Stimulated activated naive B cell treated with anti-CD40 and anti-IgM and Interleukin-4, amounts not matched to agents 10 μg/mL and 1 μg/mL and 100 μg/mL, for 72 hours (primary cell): Measurements from ENCODE around the gene FBXL19.
"Not testable (repeated sequence)": the region's sequence is repeated elsewhere in the genome, so short reads cannot be mapped to it uniquely, and the experiment has no call there.

Experiments used
- ATAC-seq, 2 donors: fragments of 150-1000 bp; cut with Tn5 transposase; replicated peaks; 2 replicates each; pipeline ENCODE4 v1.10.0; 2021; ENCODE audit warnings: moderate library complexity in 1 of 2
- DNase-seq: peaks from one replicate; pipeline ENCODE4 v3.0.0; 2021
- H3K27ac Mint-ChIP-seq: one replicate; pipeline ENCODE4 v1.8.0; 2022; ENCODE audit warnings: mild to moderate bottlenecking, mixed read lengths
- H3K27me3 Mint-ChIP-seq, 2 donors: one replicate each; pipeline ENCODE4 v1.8.0; 2022; ENCODE audit warnings: mixed read lengths in 2 of 2
- H3K36me3 Mint-ChIP-seq, 2 donors: one replicate each; pipeline ENCODE4 v1.8.0; 2022; ENCODE audit warnings: mixed read lengths in 2 of 2, mild to moderate bottlenecking in 1 of 2
- H3K4me1 Mint-ChIP-seq, 2 donors: one replicate each; pipeline ENCODE4 v1.8.0; 2022; ENCODE audit warnings: mixed read lengths in 2 of 2, mild to moderate bottlenecking in 1 of 2
- H3K4me3 Mint-ChIP-seq, 2 donors: one replicate each; pipeline ENCODE4 v1.8.0; 2022; ENCODE audit warnings: mild to moderate bottlenecking in 2 of 2, mixed read lengths in 2 of 2, moderate library complexity in 1 of 2
- H3K9me3 Mint-ChIP-seq, 2 donors: one replicate each; pipeline ENCODE4 v1.8.0; 2022; ENCODE audit warnings: mixed read lengths in 2 of 2, mild to moderate bottlenecking in 1 of 2

Gene FBXL19

DNA sequence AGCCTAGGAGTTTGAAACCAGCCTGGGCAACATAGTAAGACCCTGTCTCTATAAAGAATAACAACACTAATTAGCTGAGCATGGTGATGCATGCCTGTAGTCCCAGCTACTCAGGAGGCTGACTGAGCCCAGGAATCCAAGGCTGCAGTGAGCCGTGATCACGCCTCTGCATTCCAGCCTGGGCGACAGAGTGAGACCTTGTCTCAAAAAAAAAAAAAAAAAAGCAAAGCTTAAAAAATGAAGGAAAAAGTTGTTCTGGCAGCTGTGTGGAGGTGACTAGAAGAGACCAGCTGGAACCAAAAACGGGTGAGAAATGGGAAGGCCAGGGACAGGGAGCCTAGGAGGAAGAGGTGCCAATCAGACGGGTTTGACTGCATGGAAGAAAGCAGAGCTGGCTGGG lies 33.7 kb upstream of the FBXL19 start:
- Mint-ChIP-seq H3K27ac (no peak overlapping the region), H3K36me3 (peaks cover 35 to 53% of the 10 kb centered on the region in 2 donors), H3K4me3 (no peak overlapping the region), H3K9me3 (no peaks in the 10 kb centered on the region), H3K4me1 (peaks cover 31 to 49% of the 10 kb centered on the region in 2 donors), H3K27me3 (no peaks in the 10 kb centered on the region)
- no peak for ATAC-seq
- DNase-seq, result no peak

- Mint-ChIP-seq H3K4me1 (peaks cover 27 to 43% of the 10 kb centered on the region in 2 donors), H3K36me3 (peaks cover 27 to 44% of the 10 kb centered on the region in 2 donors)
- not testable (repeated sequence) for DNase-seq, ATAC-seq, H3K4me3 Mint-ChIP-seq, H3K27me3 Mint-ChIP-seq, H3K27ac Mint-ChIP-seq, H3K9me3 Mint-ChIP-seq
These were observed 32.1 kb upstream of the FBXL19 start for GRCh38 chr16:30891043-30891823.

GRCh38 chr16:30892670-30893416 lies 30.5 kb upstream of the FBXL19 start:
- Mint-ChIP-seq H3K4me1 (peaks cover 34 to 55% of the 10 kb centered on the region in 2 donors), H3K4me3 (peak overlapping the region; percentile 91 to 95), H3K27ac (peak overlapping the region; percentile 76), H3K36me3 (peaks cover 21 to 32% of the 10 kb centered on the region in 2 donors), H3K27me3 (no peaks in the 10 kb centered on the region), H3K9me3 (no peaks in the 10 kb centered on the region)
- ATAC-seq (no peak), DNase-seq (no peak)

GRCh38 chr16:30893417-30893743 lies 30.0 kb upstream of the FBXL19 start:
- peak; percentile 25 for DNase-seq
- peak overlapping the region; percentile 91 to 95 for H3K4me3 Mint-ChIP-seq
- H3K36me3 Mint-ChIP-seq, result peaks cover 20 to 30% of the 10 kb centered on the region in 2 donors
- H3K27ac Mint-ChIP-seq, result peak overlapping the region; percentile 76
- H3K9me3 Mint-ChIP-seq, result no peaks in the 10 kb centered on the region
- no peaks in the 10 kb centered on the region for H3K27me3 Mint-ChIP-seq
- H3K4me1 Mint-ChIP-seq, result peaks cover 34 to 56% of the 10 kb centered on the region in 2 donors
- ATAC-seq, result peak; percentile 3 to 15

GRCh38 chr16:30893744-30894539 lies 29.4 kb upstream of the FBXL19 start, which contains the start of gene BCL7C:
Gene BCL7C (minus strand): TSS chr16:30894077. CDS start chr16:30893944, 133 bp downstream.
- ATAC-seq, result peak; percentile 79 to 81

DNA sequence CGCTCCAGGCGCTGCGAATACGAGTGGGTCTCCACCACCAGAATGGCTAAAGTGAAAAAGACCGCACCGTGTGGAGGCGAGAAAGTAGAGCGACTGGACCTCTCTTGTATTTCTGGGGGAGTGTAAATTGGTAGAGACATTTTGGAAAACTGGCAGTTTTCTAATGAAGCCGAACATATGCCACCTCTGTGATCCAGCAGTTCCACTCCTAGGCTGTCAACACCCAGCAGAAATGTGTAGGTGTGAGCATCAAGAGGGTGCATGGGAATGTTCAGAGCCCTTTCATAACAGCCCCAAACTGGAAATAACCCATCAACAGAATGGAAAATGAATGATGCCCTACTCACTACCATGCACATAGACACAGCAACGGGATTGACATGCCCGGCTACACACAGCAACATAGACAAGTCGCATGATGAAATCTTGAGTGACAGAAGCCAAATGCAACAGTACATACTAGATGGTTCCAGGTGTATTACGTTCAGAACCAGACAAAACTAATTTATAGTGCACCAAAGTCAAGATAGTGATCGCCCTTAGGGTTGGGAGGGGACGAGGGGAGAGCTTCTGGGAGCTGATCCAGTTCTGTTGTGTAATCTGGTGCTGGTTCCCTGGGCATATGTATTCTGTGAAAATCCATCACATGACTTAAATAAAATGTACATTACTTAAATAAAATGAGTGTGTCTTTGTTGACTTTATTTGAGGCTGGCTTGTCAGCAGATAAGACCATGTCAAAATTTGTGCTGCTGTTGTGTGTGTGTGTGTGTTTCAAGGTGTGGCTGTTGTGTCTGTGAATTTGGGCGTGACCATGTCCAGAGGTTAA lies 28.6 kb upstream of the FBXL19 start:
- H3K27ac Mint-ChIP-seq, result peak overlapping the region; percentile 88

More at GRCh38 chr16:30893744-30894539, 29.4 kb upstream of the FBXL19 start, which contains the start of gene BCL7C:
- H3K4me3 Mint-ChIP-seq, result peak within 1 kb of the TSS; percentile 91 to 95
- peaks cover 15 to 25% of the 10 kb centered on the region in 2 donors for H3K36me3 Mint-ChIP-seq
- peak; percentile 88 for DNase-seq
- H3K27me3 Mint-ChIP-seq, result no peaks in the 10 kb centered on the region
- H3K4me1 Mint-ChIP-seq, result peaks cover 32 to 51% of the 10 kb centered on the region in 2 donors
- H3K27ac Mint-ChIP-seq, result peak within 1 kb of the TSS; percentile 88
- no peaks in the 10 kb centered on the region for H3K9me3 Mint-ChIP-seq

DNA sequence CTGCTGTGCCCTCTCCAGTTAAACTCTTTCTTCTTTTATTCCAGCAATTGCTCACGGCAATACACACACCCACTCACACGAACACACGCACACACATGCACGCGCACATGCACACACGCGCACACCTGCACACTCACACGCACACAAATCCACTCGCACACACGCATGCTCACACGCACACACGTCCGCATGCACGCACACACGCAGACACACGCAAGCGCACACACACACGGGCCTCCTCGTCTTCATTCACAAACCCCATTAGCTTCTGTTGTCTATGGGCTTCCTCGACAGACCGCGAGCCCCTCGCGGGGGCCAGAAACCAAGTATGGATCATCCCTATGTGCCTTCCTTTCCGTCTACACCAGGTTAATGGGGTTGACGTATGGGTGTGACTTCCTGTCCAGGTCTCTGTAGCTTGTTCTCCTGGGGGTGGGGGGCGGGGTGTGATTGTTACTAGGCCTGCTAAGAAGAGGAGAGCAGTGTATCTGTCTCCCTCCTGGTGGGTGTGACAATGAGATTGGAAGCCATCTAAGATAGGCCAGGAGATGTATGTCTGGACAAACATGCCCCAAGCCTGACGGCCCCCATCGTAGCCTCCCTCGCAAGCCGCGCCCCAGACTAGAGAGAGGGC lies 27.6 kb upstream of the FBXL19 start:
- Mint-ChIP-seq H3K4me1 (peaks cover 32 to 45% of the 10 kb centered on the region in 2 donors), H3K27ac (no peak overlapping the region), H3K9me3 (no peaks in the 10 kb centered on the region), H3K36me3 (peaks cover 6 to 16% of the 10 kb centered on the region in 2 donors), H3K27me3 (no peaks in the 10 kb centered on the region), H3K4me3 (peak overlapping the region; percentile 90 to 94)
- ATAC-seq, result no peak
- DNase-seq, result no peak

More for the DNA sequence above, 28.6 kb upstream of the FBXL19 start:
- ATAC-seq, result no peak
- DNase-seq, result no peak
- peaks cover 32 to 48% of the 10 kb centered on the region in 2 donors for H3K4me1 Mint-ChIP-seq
- peak overlapping the region; percentile 78 to 95 for H3K4me3 Mint-ChIP-seq
- no peaks in the 10 kb centered on the region for H3K27me3 Mint-ChIP-seq
- H3K36me3 Mint-ChIP-seq, result peaks cover 11 to 22% of the 10 kb centered on the region in 2 donors
- H3K9me3 Mint-ChIP-seq, result no peaks in the 10 kb centered on the region

DNA sequence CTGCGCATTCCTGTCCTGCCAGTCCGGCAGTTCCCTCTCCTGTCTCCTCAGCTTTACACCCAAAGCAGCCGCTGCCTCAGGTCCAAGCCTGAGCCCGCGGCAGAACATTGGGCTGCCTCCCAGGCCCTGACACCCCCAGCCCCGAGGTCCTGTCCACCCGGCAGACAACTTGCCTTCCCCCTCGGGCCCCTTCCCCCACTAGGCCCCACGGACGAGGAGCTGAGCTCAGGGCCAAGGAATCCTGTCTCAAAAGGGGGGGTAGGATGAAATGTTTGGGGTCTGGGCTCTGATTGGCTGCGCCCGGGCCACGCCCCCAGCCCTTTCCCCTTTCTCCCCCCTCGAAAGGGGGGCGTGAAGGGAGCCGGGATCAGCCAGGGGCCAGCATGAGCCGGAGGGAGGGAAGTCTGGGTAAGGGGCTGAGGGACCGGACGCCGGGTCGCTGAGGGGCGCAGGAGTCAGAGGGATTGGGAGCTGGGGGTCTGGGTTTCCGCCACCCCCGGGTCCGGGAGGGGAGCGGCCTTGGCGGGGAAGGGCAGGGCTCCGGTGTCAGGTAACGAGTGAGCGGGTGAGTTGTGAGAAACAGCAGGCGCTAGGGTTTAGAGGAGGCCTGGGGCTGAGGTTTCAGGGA lies 27.0 kb upstream of the FBXL19 start, which contains the start of gene CTF1:
Gene CTF1 (plus strand): TSS at position 354 of the 628 bp plus-strand sequence. CDS start 30 bp downstream, at position 384.
- Mint-ChIP-seq H3K4me1 (peaks cover 35 to 50% of the 10 kb centered on the region in 2 donors), H3K9me3 (no peaks in the 10 kb centered on the region), H3K4me3 (peak within 1 kb of the TSS; percentile 90 to 94), H3K27ac (peak within 1 kb of the TSS; percentile 95), H3K27me3 (no peaks in the 10 kb centered on the region), H3K36me3 (peaks cover 6 to 12% of the 10 kb centered on the region in 2 donors)
- DNase-seq (no peak), ATAC-seq (peak; percentile 5 to 8)

GRCh38 chr16:30896889-30897733 lies 26.3 kb upstream of the FBXL19 start:
- Mint-ChIP-seq H3K4me3 (peak overlapping the region; percentile 90 to 94), H3K27me3 (no peaks in the 10 kb centered on the region), H3K27ac (peak overlapping the region; percentile 95), H3K36me3 (peaks cover 2 to 8% of the 10 kb centered on the region in 2 donors), H3K4me1 (peaks cover 33 to 52% of the 10 kb centered on the region in 2 donors), H3K9me3 (no peaks in the 10 kb centered on the region)
- DNase-seq, result peak; percentile 63
- peak; percentile 47 to 59 for ATAC-seq

DNA sequence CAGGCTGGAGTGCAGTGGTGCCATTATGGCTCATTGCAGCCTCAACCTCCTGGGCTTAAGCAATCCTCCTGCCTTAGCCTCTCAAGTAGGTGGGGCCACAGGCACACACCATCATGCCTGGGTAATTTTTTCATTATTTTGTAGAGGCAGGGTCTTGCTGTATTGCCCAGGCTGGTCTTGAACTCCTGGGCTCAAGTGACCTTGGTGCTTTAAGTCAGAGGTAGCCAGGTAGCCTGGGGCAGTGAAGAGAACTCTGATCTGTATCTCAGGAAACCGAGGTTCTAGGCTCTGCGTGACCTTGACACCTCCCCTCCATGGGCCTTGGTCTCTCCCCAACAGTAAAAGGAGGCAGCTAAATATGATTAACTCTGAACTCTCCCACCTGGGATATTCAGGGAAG lies 23.6 kb upstream of the FBXL19 start:
- Mint-ChIP-seq H3K9me3 (peaks cover 4 to 8% of the 10 kb centered on the region in 2 donors), H3K4me3 (no peak overlapping the region), H3K4me1 (peaks cover 31 to 56% of the 10 kb centered on the region in 2 donors), H3K27me3 (no peaks in the 10 kb centered on the region), H3K36me3 (peaks cover 4% of the 10 kb centered on the region in 2 donors), H3K27ac (no peak overlapping the region)
- ATAC-seq (no peak), DNase-seq (no peak)

- no peak overlapping the region for H3K4me3 Mint-ChIP-seq
- peaks cover 4% of the 10 kb centered on the region in 2 donors for H3K36me3 Mint-ChIP-seq
- H3K27me3 Mint-ChIP-seq, result no peaks in the 10 kb centered on the region
- H3K9me3 Mint-ChIP-seq, result peaks cover 4 to 8% of the 10 kb centered on the region in 2 donors
- H3K27ac Mint-ChIP-seq, result no peak overlapping the region
- H3K4me1 Mint-ChIP-seq, result peaks cover 28 to 54% of the 10 kb centered on the region in 2 donors
- ATAC-seq, result no peak
- DNase-seq, result no peak
These were observed 22.8 kb upstream of the FBXL19 start for GRCh38 chr16:30900588-30900987.
